Mammary microvascular endothelial cell (primary cell): ENCODE results near the gene SALL3. TPM values are rescaled to one million over a fixed set of nuclear protein-coding genes. Genes with fewer than 3 reads are reported as not detected.

Source experiments
- total RNA-seq: library from RNA; depleted of rRNA; stranded (reverse); fragments of >200 nt; gene quantifications from 2 replicates; pipeline ENCODE4 v1.2.3, GENCODE V29; 2015

Gene SALL3
- not detected in 2 replicates for total RNA-seq

DNA sequence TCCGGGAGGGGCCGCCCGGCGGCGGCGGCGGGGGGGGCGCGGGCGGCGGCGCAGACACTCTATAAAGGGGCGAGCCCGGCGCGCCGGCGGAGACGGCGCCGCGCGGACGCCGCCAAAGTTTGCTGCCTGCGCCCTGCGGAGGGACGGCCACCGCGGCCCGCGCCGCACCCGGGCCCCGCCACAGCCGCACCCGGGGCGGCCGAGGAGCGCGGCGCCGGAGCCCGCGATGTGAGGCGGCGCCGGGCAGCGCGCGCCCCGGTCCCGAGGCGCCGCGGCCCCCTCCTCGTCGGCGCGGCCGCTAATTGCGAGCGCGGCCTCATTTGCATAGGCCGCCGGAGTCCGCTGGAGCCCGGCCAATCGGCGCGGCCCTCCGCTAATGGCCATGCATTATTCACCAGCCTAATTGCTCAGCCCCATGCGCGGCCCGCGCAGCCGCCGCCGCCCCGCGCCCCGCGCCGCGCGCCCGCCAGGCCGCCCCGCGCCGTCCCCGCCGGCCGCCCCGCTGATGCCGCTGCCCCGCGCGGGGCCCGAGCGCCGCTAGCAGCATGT, at the start of gene SALL3:
TSS of gene SALL3 (plus strand) at position 89 of the 549 bp plus-strand sequence. CDS start at position 546, 457 bp downstream.

Other genes starting within 250 kb of the SALL3 start
- gene ATP9B, start 89.6 kb downstream of the SALL3 start, total RNA-seq: 7.2 and 7.4 TPM in 2 replicates